Hepatocyte (in vitro differentiated cells): ENCODE measurements around the gene RBM5. TPM values are rescaled to one million over a fixed set of nuclear protein-coding genes. Genes with fewer than 3 reads are reported as not detected.

Experiments
- DNase-seq: peaks from one replicate; pipeline ENCODE4 v3.0.0-alpha.2; 2016; ENCODE audit warnings: low spot score
- H2AFZ ChIP-seq: fragments of 200-600 bp; sonication (generic); 2 replicates; pipeline ENCODE4 v1.6.0; 2016; ENCODE audit warnings: antibody characterized with exemption, mild to moderate bottlenecking
- H3K27ac ChIP-seq: fragments of 200-600 bp; sonication (generic); 2 replicates; pipeline ENCODE4 v1.5.1; 2016; ENCODE audit warnings: mild to moderate bottlenecking
- H3K27me3 ChIP-seq: fragments of 200-600 bp; sonication (generic); 2 replicates; pipeline ENCODE4 v1.6.1; 2016
- H3K36me3 ChIP-seq: fragments of 200-600 bp; sonication (generic); replicated peaks from 2 replicates; pipeline ENCODE4 v1.5.1; 2016; ENCODE audit warnings: low read depth; ENCODE audit not compliant: insufficient read depth
- H3K4me1 ChIP-seq: fragments of 200-600 bp; sonication (generic); 2 replicates; pipeline ENCODE4 v1.5.1; 2016; ENCODE audit warnings: mild to moderate bottlenecking, moderate library complexity; ENCODE audit not compliant: insufficient read depth
- H3K4me2 ChIP-seq: fragments of 200-600 bp; sonication (generic); 2 replicates; pipeline ENCODE4 v1.6.0; 2016
- H3K4me3 ChIP-seq: fragments of 200-600 bp; sonication (generic); 2 replicates; pipeline ENCODE4 v1.5.1; 2016; ENCODE audit warnings: mild to moderate bottlenecking
- H3K79me2 ChIP-seq: fragments of 200-600 bp; sonication (generic); 2 replicates; pipeline ENCODE4 v1.6.0; 2017; ENCODE audit warnings: mild to moderate bottlenecking
- H3K9me2 ChIP-seq: fragments of 200-600 bp; sonication (generic); replicated peaks from 2 replicates; pipeline ENCODE4 v1.6.0; 2017; ENCODE audit warnings: mild to moderate bottlenecking; ENCODE audit not compliant: insufficient read depth
- H3K9me3 ChIP-seq: fragments of 200-600 bp; sonication (generic); 2 replicates; pipeline ENCODE4 v1.5.1; 2016; ENCODE audit warnings: low read depth, mild to moderate bottlenecking
- H4K20me1 ChIP-seq: fragments of 200-600 bp; sonication (generic); 2 replicates; pipeline ENCODE4 v1.6.0; 2016; ENCODE audit warnings: mild to moderate bottlenecking; ENCODE audit not compliant: insufficient read depth, poor library complexity, severe bottlenecking
- CTCF ChIP-seq: fragments of 200-600 bp; sonication (generic); IDR thresholded peaks from 2 replicates; pipeline ENCODE4 v1.5.1; 2016; ENCODE audit warnings: antibody characterized with exemption, mild to moderate bottlenecking; ENCODE audit not compliant: poor library complexity
- EZH2 ChIP-seq: fragments of 200-600 bp; sonication (generic); IDR thresholded peaks from 2 replicates; pipeline ENCODE4 v1.6.1; 2016; ENCODE audit warnings: antibody characterized with exemption, mild to moderate bottlenecking, borderline replicate concordance
- EZH2phosphoT487 ChIP-seq: fragments of 200-600 bp; sonication (generic); IDR thresholded peaks from one replicate; pipeline ENCODE4 v1.6.1; 2018; ENCODE audit warnings: antibody characterized with exemption, mild to moderate bottlenecking, low read depth, moderate library complexity; ENCODE audit not compliant: unreplicated experiment, severe bottlenecking
- WGBS: methylation state at CpG from one replicate; pipeline ENCODE4 v1.1.6; 2016; ENCODE audit warnings: low lambda C conversion rate; ENCODE audit errors: missing lambda C conversion rate; 5-methylcytosine and 5-hydroxymethylcytosine counted together
- polyA plus RNA-seq: library from polyadenylated mRNA; unstranded; fragments of >200 nt; fragmentation: Nextera tagmentation; extraction: Ambion mirVana; gene quantifications from 2 replicates; pipeline ENCODE4 v1.2.1, GENCODE V29; 2016
- total RNA-seq: library from RNA; depleted of rRNA; stranded (reverse); fragments of >200 nt; gene quantifications from 2 replicates; pipeline ENCODE4 v1.2.3, GENCODE V29; 2014

The RBM5 gene
- total and polyA plus RNA-seq, 2 experiments from 2014 or later: 64.3 to 147 TPM

- WGBS: 56% methylated on average over 12 of the region's 15 CpGs
- Histone ChIP-seq H3K4me3 (no peak overlapping the region), H3K27ac (no peak overlapping the region), H3K9me2 (no peaks in the 10 kb centered on the region), H3K27me3 (no peaks in the 10 kb centered on the region), H3K36me3 (no peaks in the 10 kb centered on the region), H3K79me2 (peaks cover 7% of the 10 kb centered on the region), H2AFZ (no peak overlapping the region), H3K4me1 (peaks cover 37% of the 10 kb centered on the region), H3K4me2 (peak overlapping the region; percentile 46), H4K20me1 (peaks cover 30% of the 10 kb centered on the region), H3K9me3 (no peaks in the 10 kb centered on the region)
- TF ChIP-seq EZH2 (no peak), EZH2phosphoT487 (no peak), CTCF (no peak)
- DNase-seq: no peak
Measured at GRCh38 chr3:50165910-50166538, 77.3 kb downstream of the RBM5 start.

- H2AFZ ChIP-seq: no peak overlapping the region
- peaks cover 37% of the 10 kb centered on the region for H3K4me1 ChIP-seq
- peak overlapping the region; percentile 46 for H3K4me2 ChIP-seq
- H3K9me3 ChIP-seq: no peaks in the 10 kb centered on the region
- no peaks in the 10 kb centered on the region for H3K9me2 ChIP-seq
- H3K36me3 ChIP-seq: no peaks in the 10 kb centered on the region
- H3K27ac ChIP-seq: no peak overlapping the region
- WGBS: 59% methylated on average over 6 of the region's 6 CpGs
- DNase-seq: no peak
- no peak overlapping the region for H3K4me3 ChIP-seq
- H4K20me1 ChIP-seq: peaks cover 31% of the 10 kb centered on the region
- H3K27me3 ChIP-seq: no peaks in the 10 kb centered on the region
- TF ChIP-seq EZH2phosphoT487 (no peak), CTCF (no peak), EZH2 (no peak)
- H3K79me2 ChIP-seq: peaks cover 7% of the 10 kb centered on the region
Measured at GRCh38 chr3:50166620-50167019, 77.9 kb downstream of the RBM5 start.

DNA sequence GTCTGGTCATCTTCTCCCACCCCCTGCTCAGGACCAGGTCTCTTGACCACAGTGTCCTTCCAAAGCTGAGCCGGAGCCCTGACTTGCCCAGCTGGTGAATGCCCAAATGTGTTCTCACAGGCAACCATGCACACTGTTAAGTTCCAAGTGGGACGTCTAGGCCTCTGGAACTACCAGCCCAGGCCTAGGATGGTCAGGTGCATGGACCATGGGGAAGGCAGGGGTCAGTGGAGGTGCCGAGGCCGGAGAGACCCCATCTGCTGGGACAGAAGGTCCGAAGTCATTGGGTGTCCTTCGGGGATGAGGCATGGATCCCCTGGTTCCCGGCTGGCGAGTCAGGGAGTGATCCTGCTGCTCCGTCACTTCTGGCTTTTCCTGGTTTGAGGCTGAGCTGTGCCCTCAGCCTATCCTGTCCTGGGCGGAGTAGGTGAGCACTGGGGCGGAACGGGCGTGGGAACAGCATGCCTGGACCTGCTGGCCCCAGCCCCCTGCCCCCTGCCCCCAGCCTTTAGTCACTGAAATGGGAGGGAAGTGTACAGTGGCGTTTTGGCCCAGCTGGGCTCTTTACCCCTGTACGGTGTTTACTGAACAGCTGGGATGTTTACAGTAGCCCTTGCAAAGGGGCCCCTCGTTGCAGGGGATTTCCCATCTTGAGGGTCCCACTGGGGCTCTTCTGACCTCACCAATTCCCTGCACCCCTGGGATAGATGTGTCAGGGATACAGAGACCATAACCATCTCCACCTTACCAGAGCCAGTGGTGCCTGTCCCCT is 78.5 kb downstream of the RBM5 start:
- no peak overlapping the region for H3K4me2 ChIP-seq
- no peaks in the 10 kb centered on the region for H3K9me2 ChIP-seq
- H3K27me3 ChIP-seq: no peaks in the 10 kb centered on the region
- H3K9me3 ChIP-seq: no peaks in the 10 kb centered on the region
- H4K20me1 ChIP-seq: peaks cover 31% of the 10 kb centered on the region
- no peak overlapping the region for H2AFZ ChIP-seq
- no peak overlapping the region for H3K4me3 ChIP-seq
- TF ChIP-seq EZH2phosphoT487: no peak
- TF ChIP-seq CTCF: no peak
- TF ChIP-seq EZH2: no peak
- 74% methylated on average over 12 of the region's 16 CpGs for WGBS
- no peak for DNase-seq
- H3K4me1 ChIP-seq: peaks cover 37% of the 10 kb centered on the region
- peaks cover 7% of the 10 kb centered on the region for H3K79me2 ChIP-seq
- H3K36me3 ChIP-seq: no peaks in the 10 kb centered on the region
- no peak overlapping the region for H3K27ac ChIP-seq
